Measurements from ENCODE around the gene ELOVL5.
A peak's percentile ranks its signal among the peaks of the same experiment; 100 is the strongest.

The ELOVL5 gene

DNA sequence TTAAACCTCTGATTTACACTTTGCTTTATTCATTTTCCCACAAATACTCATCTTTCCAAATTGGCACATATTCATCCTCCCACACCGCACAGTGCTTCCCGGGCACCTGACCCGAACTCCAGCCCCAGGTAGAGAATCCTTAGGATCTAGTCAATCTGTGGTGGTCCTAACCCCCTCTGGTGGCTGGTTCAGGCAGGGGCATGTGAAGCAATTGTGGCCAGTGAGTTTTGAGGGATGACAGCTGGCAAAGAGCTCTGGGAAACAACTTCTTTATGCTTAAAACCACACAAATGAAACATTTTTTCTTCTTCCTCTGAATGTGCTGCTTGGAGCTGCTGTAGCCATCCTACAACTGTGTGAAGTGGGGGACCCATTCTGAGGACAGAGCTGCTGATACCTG, 54.7 kb downstream of the ELOVL5 start:
- H3K4me3 ChIP-seq (ENCODE audit: low read length): no peak overlapping the region
- TF ChIP-seq, protein P1, sequence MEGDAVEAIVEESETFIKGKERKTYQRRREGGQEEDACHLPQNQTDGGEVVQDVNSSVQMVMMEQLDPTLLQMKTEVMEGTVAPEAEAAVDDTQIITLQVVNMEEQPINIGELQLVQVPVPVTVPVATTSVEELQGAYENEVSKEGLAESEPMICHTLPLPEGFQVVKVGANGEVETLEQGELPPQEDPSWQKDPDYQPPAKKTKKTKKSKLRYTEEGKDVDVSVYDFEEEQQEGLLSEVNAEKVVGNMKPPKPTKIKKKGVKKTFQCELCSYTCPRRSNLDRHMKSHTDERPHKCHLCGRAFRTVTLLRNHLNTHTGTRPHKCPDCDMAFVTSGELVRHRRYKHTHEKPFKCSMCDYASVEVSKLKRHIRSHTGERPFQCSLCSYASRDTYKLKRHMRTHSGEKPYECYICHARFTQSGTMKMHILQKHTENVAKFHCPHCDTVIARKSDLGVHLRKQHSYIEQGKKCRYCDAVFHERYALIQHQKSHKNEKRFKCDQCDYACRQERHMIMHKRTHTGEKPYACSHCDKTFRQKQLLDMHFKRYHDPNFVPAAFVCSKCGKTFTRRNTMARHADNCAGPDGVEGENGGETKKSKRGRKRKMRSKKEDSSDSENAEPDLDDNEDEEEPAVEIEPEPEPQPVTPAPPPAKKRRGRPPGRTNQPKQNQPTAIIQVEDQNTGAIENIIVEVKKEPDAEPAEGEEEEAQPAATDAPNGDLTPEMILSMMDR (IDR thresholded peaks at IDR 0.05; ENCODE audit: low read depth, low read length): peak; percentile 89
- TF ChIP-seq EZH2phosphoT487 (IDR thresholded peaks at IDR 0.05; ENCODE audit: low read depth): no peak
- H3K4me2 ChIP-seq (ENCODE audit: low read length): no peak overlapping the region
- no peaks in the 10 kb centered on the region for H3K9me3 ChIP-seq (ENCODE audit: insufficient read depth, low read length)
- H3K79me2 ChIP-seq (ENCODE audit: low read length): peaks cover 26% of the 10 kb centered on the region
- no peak overlapping the region for H3K9ac ChIP-seq (ENCODE audit: low read length)
- peaks cover 38% of the 10 kb centered on the region for H3K36me3 ChIP-seq (replicated peaks; ENCODE audit: low read depth, low read length)
- no peak overlapping the region for H3K27ac ChIP-seq (ENCODE audit: low read length)
- H3K4me1 ChIP-seq (ENCODE audit: low read length): peaks cover 18% of the 10 kb centered on the region
- H2AFZ ChIP-seq (ENCODE audit: low read depth, low read length): no peak overlapping the region
- no peaks in the 10 kb centered on the region for H3K27me3 ChIP-seq (ENCODE audit: low read depth, low read length)
- H4K20me1 ChIP-seq (ENCODE audit: insufficient read depth, low read length): peaks cover 41% of the 10 kb centered on the region

DNA sequence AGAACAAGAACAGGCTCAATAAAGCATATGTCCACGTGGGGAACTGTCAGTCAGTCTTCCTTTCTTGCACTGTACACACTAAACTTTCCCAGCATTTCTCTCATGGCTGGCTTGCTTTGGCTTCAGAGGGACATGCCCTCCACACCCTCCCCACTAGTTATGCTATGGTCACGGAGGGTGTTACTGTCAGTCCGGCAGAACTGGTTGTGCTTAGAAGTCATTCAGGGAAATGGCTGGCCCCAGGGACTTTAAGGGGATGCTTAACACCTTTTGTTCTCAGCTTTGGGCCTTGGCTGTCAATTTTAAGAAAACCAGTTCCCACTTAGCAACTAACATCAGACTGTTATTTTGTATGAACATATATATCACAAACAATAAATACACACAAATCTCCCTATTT, 55.1 kb downstream of the ELOVL5 start:
- H3K9me3 ChIP-seq (ENCODE audit: insufficient read depth, low read length): no peaks in the 10 kb centered on the region
- H3K79me2 ChIP-seq (ENCODE audit: low read length): peaks cover 22% of the 10 kb centered on the region
- no peak for TF ChIP-seq EZH2phosphoT487 (IDR thresholded peaks at IDR 0.05; ENCODE audit: low read depth)
- TF ChIP-seq, protein P1 (IDR thresholded peaks at IDR 0.05; ENCODE audit: low read depth, low read length): no peak
- no peak overlapping the region for H3K4me3 ChIP-seq (ENCODE audit: low read length)
- H3K9ac ChIP-seq (ENCODE audit: low read length): no peak overlapping the region
- H3K27me3 ChIP-seq (ENCODE audit: low read depth, low read length): no peaks in the 10 kb centered on the region
- H3K4me1 ChIP-seq (ENCODE audit: low read length): peaks cover 14% of the 10 kb centered on the region
- H3K36me3 ChIP-seq (replicated peaks; ENCODE audit: low read depth, low read length): peaks cover 38% of the 10 kb centered on the region
- no peak overlapping the region for H3K27ac ChIP-seq (ENCODE audit: low read length)
- peaks cover 37% of the 10 kb centered on the region for H4K20me1 ChIP-seq (ENCODE audit: insufficient read depth, low read length)
- no peak overlapping the region for H3K4me2 ChIP-seq (ENCODE audit: low read length)
- no peak overlapping the region for H2AFZ ChIP-seq (ENCODE audit: low read depth, low read length)

DNA sequence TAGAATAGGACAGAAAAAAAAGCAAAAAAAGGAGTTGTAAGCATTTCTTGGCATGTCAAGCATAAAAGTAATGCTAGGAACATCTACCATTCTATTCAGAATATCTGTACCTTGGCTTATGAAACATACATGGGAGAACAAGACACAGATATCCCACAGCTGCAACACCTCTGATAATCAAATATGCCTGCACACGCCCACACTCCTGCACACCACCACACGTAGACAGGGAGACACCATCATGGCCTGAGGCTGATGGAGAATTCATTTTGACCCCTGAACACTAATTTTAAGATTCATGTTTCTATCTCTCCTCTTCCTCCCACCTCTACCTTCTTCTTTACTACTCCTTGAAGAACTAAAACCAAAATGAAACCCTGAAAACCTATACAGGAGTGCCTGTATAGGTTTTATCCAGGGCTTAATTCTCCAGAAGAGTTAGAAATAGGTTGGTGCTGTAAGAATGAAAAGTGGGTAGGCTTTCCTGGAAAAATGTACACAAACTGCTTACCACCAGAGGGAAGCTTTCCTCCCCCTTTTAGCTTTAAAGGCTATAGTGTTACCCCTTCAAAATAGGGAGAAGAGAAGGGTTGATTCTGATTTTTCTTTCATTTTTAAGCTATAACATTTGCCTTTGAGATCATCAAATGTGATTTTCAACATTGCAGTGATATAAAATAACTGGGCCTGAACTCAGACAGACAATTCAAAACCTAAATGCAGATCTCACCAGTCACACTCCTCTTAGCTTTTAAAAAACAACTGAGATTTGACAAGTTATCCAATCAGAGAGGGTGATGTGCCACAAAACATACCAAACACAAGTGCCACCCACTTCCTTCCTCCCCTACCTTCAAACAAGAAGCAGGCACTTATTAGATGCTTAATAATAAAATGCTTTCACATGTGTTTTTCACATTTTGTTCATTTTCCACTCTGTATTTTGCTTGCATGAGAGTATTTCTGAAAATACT, 57.9 kb downstream of the ELOVL5 start:
- TF ChIP-seq EZH2phosphoT487 (IDR thresholded peaks at IDR 0.05; ENCODE audit: low read depth): no peak
- TF ChIP-seq, protein P1 (IDR thresholded peaks at IDR 0.05; ENCODE audit: low read depth, low read length): peak; percentile 27; the same call in 1 of the 2 replicates
- H3K36me3 ChIP-seq (replicated peaks; ENCODE audit: low read depth, low read length): peaks cover 47% of the 10 kb centered on the region
- H3K27ac ChIP-seq (ENCODE audit: low read length): no peak overlapping the region
- H3K79me2 ChIP-seq (ENCODE audit: low read length): no peaks in the 10 kb centered on the region
- H3K4me1 ChIP-seq (ENCODE audit: low read length): peaks cover 32% of the 10 kb centered on the region
- no peak overlapping the region for H3K9ac ChIP-seq (ENCODE audit: low read length)
- H3K27me3 ChIP-seq (ENCODE audit: low read depth, low read length): no peaks in the 10 kb centered on the region
- H3K4me2 ChIP-seq (ENCODE audit: low read length): no peak overlapping the region
- H3K9me3 ChIP-seq (ENCODE audit: insufficient read depth, low read length): no peaks in the 10 kb centered on the region
- H2AFZ ChIP-seq (ENCODE audit: low read depth, low read length): no peak overlapping the region
- H3K4me3 ChIP-seq (ENCODE audit: low read length): no peak overlapping the region
- peaks cover 16% of the 10 kb centered on the region; the same call in 1 of the 2 replicates for H4K20me1 ChIP-seq (ENCODE audit: insufficient read depth, low read length)

All from OCI-LY3 (cell line).